ENCODE results near the gene TPM4. TPM values are rescaled to one million over a fixed set of nuclear protein-coding genes. Genes with fewer than 3 reads are reported as not detected.
A peak's percentile ranks its signal among the peaks of the same experiment; 100 is the strongest.

The TPM4 gene
- total RNA-seq, 1 donor from 2014 or later: 86.0 TPM

GRCh38 chr19:16041299-16041990 lies 34.9 kb upstream of the TPM4 start:
- FAIRE-seq (no peak), DNase-seq (ENCODE audit: low spot score in 2 of 2) (peak; percentile 64 to 87)

- FAIRE-seq: no peak
- DNase-seq (ENCODE audit: low spot score in 2 of 2): no peak
These were observed 34.3 kb upstream of the TPM4 start for GRCh38 chr19:16041991-16042386.

DNA sequence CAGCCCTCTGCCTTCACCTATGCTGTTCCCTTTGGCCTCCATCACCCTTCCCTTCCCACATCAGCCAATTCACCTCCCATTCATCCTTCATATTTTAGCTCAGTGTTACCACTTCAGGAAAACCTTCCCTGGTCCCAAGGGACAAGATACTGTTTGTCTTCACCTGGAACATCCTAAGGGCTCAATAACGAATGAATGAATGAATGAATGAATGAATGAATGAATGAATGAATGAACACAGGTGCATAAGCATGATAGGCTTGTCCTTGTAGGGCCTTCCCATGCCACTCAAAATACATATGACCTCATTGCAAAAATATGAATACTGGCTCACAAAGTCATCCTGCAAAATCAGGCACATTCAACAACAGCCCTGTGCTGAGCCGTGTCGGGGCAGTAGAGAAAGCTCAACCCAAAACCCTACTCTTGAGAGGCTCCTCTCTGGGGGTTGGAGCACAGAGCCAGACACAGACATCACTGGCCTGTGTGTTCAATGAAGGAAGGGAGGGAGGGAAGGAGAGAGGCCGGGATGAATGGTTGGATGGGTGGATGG lies 33.7 kb upstream of the TPM4 start:
- FAIRE-seq: no peak

GRCh38 chr19:16043156-16043757 lies 33.0 kb upstream of the TPM4 start:
- DNase-seq (ENCODE audit: low spot score in 2 of 2) (no peak), FAIRE-seq (no peak)

More for the DNA sequence above, 33.7 kb upstream of the TPM4 start:
- no peak for DNase-seq (ENCODE audit: low spot score in 2 of 2)

GRCh38 chr19:16044746-16045145 lies 31.5 kb upstream of the TPM4 start:
- no peak for FAIRE-seq
- DNase-seq (ENCODE audit: low spot score in 2 of 2): no peak

- FAIRE-seq (no peak), DNase-seq (ENCODE audit: low spot score in 2 of 2) (no peak)
These were observed 31.1 kb upstream of the TPM4 start for GRCh38 chr19:16045171-16045570.

GRCh38 chr19:16045893-16046292 lies 30.4 kb upstream of the TPM4 start:
- FAIRE-seq (no peak), DNase-seq (ENCODE audit: low spot score in 2 of 2) (no peak)

- FAIRE-seq (no peak), DNase-seq (ENCODE audit: low spot score in 2 of 2) (no peak)
These were observed 27.7 kb upstream of the TPM4 start for GRCh38 chr19:16048583-16048982.

DNA sequence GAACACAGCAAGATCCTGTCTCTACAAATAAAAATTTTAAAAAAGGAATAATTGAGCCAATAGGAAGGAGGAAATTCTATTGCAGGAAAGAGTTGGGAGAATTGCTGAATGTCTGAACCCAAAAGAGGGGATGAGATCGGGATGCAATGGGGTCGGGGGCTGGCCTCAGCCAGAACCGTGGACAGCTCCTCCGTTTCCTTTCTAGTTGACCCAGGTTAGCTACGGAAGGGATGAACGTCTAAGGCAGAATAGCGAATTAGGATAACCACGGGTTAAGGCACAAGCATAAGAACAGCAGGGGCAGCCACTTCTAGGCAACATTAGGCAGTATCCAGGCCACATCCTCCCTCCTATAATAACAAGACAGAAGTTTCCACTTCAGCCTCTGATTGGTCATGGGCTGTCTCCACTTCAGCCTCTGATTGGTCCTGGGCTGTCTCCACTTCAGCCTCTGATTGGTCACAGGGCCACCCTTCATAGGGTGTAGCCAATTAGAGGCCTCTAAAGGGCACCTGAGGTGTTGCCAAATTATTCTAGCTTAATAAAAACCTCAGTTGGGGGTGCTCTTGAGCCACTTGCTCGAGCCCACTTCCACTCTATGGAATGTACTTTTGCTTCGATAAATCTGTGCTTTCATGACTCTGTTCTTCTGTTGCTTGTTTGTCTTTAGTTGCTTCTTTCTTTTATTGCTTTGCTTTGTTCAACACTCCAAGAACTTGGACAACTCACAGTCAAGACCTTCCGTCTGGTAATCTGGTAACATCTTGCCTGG lies 24.9 kb upstream of the TPM4 start:
- FAIRE-seq (no peak), DNase-seq (ENCODE audit: low spot score in 2 of 2) (no peak)

DNA sequence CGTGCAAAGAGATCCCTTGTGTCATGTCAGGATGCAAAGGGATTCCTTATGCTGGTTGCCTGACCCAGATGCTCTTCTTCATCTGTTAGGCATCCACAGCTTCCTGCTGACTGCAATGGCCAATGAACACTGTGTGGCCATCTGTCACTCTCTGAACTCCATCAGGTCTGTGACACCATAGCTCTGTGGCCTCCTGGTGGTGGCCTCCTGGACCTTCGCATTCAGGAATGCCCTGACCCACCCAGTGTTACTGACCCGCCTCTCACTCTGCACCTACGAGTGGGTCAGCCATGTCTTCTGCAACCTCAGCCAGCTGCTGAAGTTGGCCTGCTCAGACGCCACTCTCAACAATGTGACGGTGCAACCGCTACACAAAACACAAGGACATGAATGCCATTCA lies 23.9 kb upstream of the TPM4 start:
- FAIRE-seq (no peak), DNase-seq (ENCODE audit: low spot score in 2 of 2) (no peak)

DNA sequence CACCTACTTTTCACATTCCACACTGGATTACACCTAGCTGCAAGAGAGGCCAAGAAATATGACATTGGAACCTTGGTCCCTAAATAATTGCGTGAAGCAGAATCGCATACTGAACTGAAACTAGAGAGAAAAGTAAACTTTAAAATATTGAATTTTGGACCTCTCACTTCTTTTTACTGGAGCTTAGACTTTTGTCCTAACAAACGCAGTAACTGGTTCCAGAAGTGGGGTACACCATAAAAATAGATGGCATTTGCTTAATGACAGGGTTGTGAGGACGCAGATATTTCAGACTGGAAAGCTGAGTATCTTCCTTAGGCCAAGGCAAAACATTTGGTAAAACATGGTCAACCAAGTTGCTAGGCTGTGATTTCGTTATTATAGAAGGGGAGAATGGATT lies 19.2 kb upstream of the TPM4 start:
- DNase-seq (ENCODE audit: low spot score in 2 of 2): no peak
- FAIRE-seq: no peak

DNA sequence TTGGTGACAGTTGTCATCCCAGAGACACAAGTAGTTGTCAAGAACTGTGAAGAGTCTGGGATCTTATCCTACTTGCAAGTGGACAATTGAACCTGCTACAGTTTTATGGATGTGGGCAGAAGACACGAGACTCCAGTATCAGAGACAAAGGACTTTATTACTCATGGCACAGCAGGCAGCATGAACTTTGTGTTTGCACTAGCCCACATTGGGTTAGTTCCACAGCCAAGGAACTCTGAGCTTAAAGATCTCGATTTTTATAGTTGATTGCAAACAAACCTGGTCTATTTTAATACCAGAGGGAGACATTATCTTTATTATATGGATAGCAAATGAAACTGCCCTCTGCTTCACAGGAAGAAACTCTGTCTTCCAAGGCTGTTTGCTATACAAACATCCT lies 16.0 kb upstream of the TPM4 start:
- DNase-seq (ENCODE audit: low spot score in 2 of 2) (no peak), FAIRE-seq (no peak)

GRCh38 chr19:16061943-16062342 lies 14.4 kb upstream of the TPM4 start:
- no peak for FAIRE-seq

DNA sequence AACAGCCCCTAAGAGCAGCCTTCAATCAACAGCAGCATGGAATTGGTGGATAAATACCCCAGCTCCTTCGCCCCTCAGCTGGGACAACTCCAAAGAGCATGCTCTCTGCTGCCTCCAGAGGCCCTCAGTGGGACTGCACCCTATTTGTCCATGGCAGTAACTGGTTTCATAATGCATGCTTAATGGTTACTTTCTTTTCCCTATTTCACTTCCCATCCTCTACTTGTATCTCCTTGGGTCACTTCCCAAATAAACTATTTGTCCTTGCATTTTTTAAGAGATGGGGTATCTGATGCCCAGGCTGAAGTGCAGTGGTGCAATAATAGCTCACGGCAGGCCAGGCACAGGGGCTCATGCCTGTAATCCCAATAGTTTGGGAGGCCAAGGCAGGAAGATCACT lies 13.5 kb upstream of the TPM4 start:
- DNase-seq (ENCODE audit: low spot score in 2 of 2) (peak in 1 of 2 donors; percentile 55), FAIRE-seq (no peak)

More at GRCh38 chr19:16061943-16062342, 14.4 kb upstream of the TPM4 start:
- DNase-seq (ENCODE audit: low spot score in 2 of 2): no peak

GRCh38 chr19:16064209-16064889 lies 11.9 kb upstream of the TPM4 start:
- FAIRE-seq: no peak
- DNase-seq (ENCODE audit: low spot score in 2 of 2): no peak

DNA sequence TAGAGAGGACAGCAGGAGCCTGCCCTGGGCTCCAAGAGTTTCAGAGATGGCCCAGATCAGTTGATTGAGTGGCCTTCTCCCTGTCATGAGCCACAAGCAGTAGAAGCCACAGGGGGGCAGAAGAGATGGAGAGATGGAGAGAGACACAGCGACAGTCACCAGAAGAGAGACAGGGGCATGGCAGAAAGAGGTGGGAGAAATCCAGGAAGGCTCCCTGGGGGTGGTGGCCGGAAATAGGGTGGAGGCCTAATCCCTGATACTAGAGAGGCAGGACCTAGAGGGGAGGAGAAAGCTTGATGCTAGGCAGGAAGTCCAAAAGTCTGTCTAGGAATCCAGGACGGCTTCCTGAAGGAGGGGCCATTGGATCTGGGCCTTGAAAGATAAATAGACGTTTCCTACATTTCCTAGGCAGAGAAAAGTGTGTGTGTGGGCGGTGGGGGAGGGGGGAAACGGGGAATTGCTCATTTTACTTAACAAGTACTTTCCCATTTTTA lies 9.6 kb upstream of the TPM4 start:
- FAIRE-seq (no peak), DNase-seq (ENCODE audit: low spot score in 2 of 2) (peak in 1 of 2 donors; percentile 42)

DNA sequence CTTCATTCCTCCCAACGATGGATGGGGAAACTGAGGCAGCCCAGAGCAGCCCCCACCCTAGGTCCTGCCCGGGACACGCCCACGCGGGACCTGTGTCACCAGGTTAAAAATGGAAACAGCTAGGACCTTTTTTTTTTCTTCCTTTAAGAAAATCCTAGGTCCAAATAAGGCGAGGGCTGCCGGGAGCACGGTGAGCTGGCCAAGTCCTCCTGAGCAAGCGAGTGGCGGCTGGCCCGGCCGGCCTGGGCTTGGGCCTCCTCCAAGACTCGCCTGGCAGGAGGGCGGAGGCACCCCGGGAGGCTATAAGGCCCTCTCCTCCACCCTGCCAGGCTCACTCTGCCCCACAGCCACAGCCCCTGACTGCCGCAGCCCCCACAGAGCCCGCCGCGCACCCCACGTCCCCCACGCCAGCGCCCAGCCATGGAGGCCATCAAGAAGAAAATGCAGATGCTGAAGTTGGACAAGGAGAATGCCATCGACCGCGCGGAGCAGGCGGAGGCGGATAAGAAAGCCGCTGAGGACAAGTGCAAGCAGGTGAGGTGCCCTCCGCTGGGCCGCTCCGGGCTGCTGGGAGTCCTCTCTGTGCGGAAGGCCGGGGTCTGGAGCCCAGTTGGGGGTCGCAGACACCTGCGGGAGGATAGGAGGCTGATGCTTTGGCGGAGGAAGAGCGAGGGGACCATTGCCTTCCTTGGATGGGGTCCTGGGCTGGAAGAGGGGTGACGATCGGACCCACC lies 8.9 kb upstream of the TPM4 start:
- peak; percentile 42 to 61 for DNase-seq (ENCODE audit: low spot score in 2 of 2)

GRCh38 chr19:16068696-16069259 lies 7.5 kb upstream of the TPM4 start:
- DNase-seq (ENCODE audit: low spot score in 2 of 2) (no peak), FAIRE-seq (no peak)

More for the DNA sequence above, 8.9 kb upstream of the TPM4 start:
- no peak for FAIRE-seq

- no peak for FAIRE-seq
These were observed 6.4 kb upstream of the TPM4 start for GRCh38 chr19:16069813-16070365.

More at GRCh38 chr19:16069813-16070365, 6.4 kb upstream of the TPM4 start:
- DNase-seq (ENCODE audit: low spot score in 2 of 2): no peak
